ENCODE measurements around the gene LYG1. TPM values are rescaled to one million over a fixed set of nuclear protein-coding genes. Genes with fewer than 3 reads are reported as not detected.

Gene LYG1
- total and polyA plus RNA-seq, 9 of the 15 experiments (the other 6 are each of a cell fraction or from before 2014, with no cell fraction given) = 0.64 to 2.6 (median 1.2) TPM

DNA sequence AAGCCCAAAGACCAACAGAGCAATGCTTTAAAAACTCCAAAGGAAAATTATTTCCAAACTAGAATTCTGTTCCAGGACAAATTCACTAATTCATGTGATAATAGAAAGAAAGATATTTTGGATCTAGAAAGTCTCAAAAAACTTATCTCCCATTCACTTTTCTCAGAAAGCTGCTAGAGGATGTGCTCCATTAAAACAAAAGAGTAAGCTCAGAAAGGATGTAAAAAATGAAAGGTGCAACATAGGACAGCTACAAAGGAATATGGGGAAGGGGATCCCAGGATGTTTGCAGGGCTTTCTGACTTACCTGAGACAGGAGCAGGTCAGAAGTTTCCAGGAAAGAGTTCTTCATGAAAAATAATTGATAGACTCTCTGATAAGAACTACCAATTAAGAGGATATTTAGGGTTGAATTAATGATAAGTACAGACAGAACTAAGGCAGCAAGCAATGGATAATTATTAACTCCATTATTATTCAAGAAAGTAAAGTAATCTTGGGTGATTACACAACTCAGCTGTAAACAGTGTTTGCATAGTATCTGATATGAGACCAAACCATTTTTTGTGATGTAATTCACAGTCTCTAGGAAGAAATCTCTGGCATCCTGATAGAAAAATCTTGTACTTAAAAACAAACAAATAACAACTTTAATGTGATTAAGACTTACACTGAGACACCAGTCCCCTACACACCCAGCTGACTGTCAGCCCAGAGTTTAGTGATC lies 20.9 kb downstream of the LYG1 start:
- no peaks in the 10 kb centered on the region for H3K36me3 ChIP-seq (ENCODE audit: control insufficient read depth, insufficient read depth, low read length)
- H3K27ac ChIP-seq (ENCODE audit: extremely low read depth, low read depth, low read length) = no peak overlapping the region
- no peaks in the 10 kb centered on the region for H3K79me2 ChIP-seq (ENCODE audit: control insufficient read depth, insufficient read depth, low read length)
- no peak for DNase-seq (ENCODE audit: extremely low read depth in 1 of 4, low spot score in 3 of 4)
- FAIRE-seq = no peak
- no peaks in the 10 kb centered on the region for H3K9me3 ChIP-seq (replicated peaks; ENCODE audit: control insufficient read depth, insufficient read depth, low read depth, low read length)
- H3K9ac ChIP-seq (ENCODE audit: insufficient read depth in 1 of 2, low read depth in 2 of 2, low read length in 2 of 2) = no peak overlapping the region
- no peak for TF ChIP-seq NCOA1 (IDR thresholded peaks at IDR 0.05; ENCODE audit: low read depth)
- TF ChIP-seq, protein P1, sequence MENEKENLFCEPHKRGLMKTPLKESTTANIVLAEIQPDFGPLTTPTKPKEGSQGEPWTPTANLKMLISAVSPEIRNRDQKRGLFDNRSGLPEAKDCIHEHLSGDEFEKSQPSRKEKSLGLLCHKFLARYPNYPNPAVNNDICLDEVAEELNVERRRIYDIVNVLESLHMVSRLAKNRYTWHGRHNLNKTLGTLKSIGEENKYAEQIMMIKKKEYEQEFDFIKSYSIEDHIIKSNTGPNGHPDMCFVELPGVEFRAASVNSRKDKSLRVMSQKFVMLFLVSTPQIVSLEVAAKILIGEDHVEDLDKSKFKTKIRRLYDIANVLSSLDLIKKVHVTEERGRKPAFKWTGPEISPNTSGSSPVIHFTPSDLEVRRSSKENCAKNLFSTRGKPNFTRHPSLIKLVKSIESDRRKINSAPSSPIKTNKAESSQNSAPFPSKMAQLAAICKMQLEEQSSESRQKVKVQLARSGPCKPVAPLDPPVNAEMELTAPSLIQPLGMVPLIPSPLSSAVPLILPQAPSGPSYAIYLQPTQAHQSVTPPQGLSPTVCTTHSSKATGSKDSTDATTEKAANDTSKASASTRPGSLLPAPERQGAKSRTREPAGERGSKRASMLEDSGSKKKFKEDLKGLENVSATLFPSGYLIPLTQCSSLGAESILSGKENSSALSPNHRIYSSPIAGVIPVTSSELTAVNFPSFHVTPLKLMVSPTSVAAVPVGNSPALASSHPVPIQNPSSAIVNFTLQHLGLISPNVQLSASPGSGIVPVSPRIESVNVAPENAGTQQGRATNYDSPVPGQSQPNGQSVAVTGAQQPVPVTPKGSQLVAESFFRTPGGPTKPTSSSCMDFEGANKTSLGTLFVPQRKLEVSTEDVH (IDR thresholded peaks at IDR 0.05; ENCODE audit: low read depth, partially characterized antibody) = no peak
- TF ChIP-seq, protein P2, sequence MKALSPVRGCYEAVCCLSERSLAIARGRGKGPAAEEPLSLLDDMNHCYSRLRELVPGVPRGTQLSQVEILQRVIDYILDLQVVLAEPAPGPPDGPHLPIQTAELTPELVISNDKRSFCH (CRISPR knock-in tag; IDR thresholded peaks at IDR 0.05) = no peak
- TF ChIP-seq, protein P2 (tag; IDR thresholded peaks at IDR 0.05) = no peak
- no peak for TF ChIP-seq KDM2B (CRISPR knock-in tag; IDR thresholded peaks at IDR 0.05)
- no peak for TF ChIP-seq ARID1B (IDR thresholded peaks at IDR 0.05)
- TF ChIP-seq, protein P3, sequence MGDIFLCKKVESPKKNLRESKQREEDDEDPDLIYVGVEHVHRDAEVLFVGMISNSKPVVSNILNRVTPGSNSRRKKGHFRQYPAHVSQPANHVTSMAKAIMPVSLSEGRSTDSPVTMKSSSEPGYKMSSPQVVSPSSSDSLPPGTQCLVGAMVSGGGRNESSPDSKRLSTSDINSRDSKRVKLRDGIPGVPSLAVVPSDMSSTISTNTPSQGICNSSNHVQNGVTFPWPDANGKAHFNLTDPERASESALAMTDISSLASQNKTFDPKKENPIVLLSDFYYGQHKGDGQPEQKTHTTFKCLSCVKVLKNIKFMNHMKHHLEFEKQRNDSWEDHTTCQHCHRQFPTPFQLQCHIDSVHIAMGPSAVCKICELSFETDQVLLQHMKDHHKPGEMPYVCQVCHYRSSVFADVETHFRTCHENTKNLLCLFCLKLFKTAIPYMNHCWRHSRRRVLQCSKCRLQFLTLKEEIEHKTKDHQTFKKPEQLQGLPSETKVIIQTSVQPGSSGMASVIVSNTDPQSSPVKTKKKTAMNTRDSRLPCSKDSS (IDR thresholded peaks at IDR 0.05; ENCODE audit: low read depth, partially characterized antibody) = no peak
- TF ChIP-seq GATA2 (CRISPR knock-in tag; IDR thresholded peaks at IDR 0.05) = no peak
- no peak for TF ChIP-seq ZNF3 (CRISPR knock-in tag; IDR thresholded peaks at IDR 0.05)
- no peak for TF ChIP-seq ZNF436 (CRISPR knock-in tag; IDR thresholded peaks at IDR 0.05)
- TF ChIP-seq KLF10 (CRISPR knock-in tag; IDR thresholded peaks at IDR 0.05) = no peak
- no peak for TF ChIP-seq TCF3 (CRISPR knock-in tag; IDR thresholded peaks at IDR 0.05)
- TF ChIP-seq ZSCAN32 (CRISPR knock-in tag; IDR thresholded peaks at IDR 0.05) = no peak
- peak; percentile 67 for TF ChIP-seq RBM25 (IDR thresholded peaks at IDR 0.05; ENCODE audit: low read depth, low read length, severe bottlenecking)
- TF ChIP-seq RBM15 (IDR thresholded peaks at IDR 0.05; ENCODE audit: insufficient read depth, low read length) = no peak
- TF ChIP-seq CEBPG (CRISPR knock-in tag; IDR thresholded peaks at IDR 0.05) = no peak
- TF ChIP-seq CEBPG (tag; conservative IDR thresholded peaks at IDR 0.05 in 1 of 2, IDR thresholded peaks at IDR 0.05 in 1 of 2) = peak in 1 of 2 experiments; percentile 37; a peak in 1 of 4 replicates
- 0 out of 2 replicates have a peak, but pooled peaks have one; percentile 9 for TF ChIP-seq ZNF184 (CRISPR knock-in tag; IDR thresholded peaks at IDR 0.05)
- H3K4me3 ChIP-seq = no peak overlapping the region
- H4K20me1 ChIP-seq (replicated peaks; ENCODE audit: control insufficient read depth, insufficient read depth, low read length) = no peaks in the 10 kb centered on the region
- no peaks in the 10 kb centered on the region; a peak in 1 of 5 replicates for H3K4me1 ChIP-seq (replicated peaks in 1 of 2; ENCODE audit: control insufficient read depth in 2 of 2, insufficient read depth in 2 of 2, low read length in 2 of 2)
- POLR2A ChIA-PET = interaction anchor here (0.6 kb wide), 1 partner anchor 15 kb away, joined by 3 read pairs; no protein-coding TSS in a partner anchor
- ATAC-seq = no peak
- H2AFZ ChIP-seq (ENCODE audit: low read depth, low read length) = no peak overlapping the region
- in situ Hi-C loops (cut with MboI) (no loop called here), intact Hi-C loops (cut with micrococcal nuclease) (no loop called here)
- CTCF ChIA-PET (ENCODE audit: low intra/inter-chr PET ratio) = no interaction called here
- no TSS peak for BruUV-seq (replicated peaks)
- no peaks in the 10 kb centered on the region for H3K27me3 ChIP-seq (ENCODE audit: control insufficient read depth in 2 of 2, insufficient read depth in 2 of 2, low read length in 2 of 2)
- H3K9me1 ChIP-seq (ENCODE audit: control insufficient read depth, insufficient read depth, low read length) = no peaks in the 10 kb centered on the region
- no peak overlapping the region for H3K4me2 ChIP-seq (ENCODE audit: insufficient read depth, low read length)
